GM12801 (cell line): ENCODE measurements around the gene FIBP.

Experiments
- TF ChIP-seq, protein P1 (sequence below): IDR thresholded peaks from one replicate; pipeline ENCODE4 v1.5.1; 2011; ENCODE audit warnings: control low read depth; ENCODE audit not compliant: insufficient read length; ENCODE audit errors: extremely low read depth

FIBP gene

DNA sequence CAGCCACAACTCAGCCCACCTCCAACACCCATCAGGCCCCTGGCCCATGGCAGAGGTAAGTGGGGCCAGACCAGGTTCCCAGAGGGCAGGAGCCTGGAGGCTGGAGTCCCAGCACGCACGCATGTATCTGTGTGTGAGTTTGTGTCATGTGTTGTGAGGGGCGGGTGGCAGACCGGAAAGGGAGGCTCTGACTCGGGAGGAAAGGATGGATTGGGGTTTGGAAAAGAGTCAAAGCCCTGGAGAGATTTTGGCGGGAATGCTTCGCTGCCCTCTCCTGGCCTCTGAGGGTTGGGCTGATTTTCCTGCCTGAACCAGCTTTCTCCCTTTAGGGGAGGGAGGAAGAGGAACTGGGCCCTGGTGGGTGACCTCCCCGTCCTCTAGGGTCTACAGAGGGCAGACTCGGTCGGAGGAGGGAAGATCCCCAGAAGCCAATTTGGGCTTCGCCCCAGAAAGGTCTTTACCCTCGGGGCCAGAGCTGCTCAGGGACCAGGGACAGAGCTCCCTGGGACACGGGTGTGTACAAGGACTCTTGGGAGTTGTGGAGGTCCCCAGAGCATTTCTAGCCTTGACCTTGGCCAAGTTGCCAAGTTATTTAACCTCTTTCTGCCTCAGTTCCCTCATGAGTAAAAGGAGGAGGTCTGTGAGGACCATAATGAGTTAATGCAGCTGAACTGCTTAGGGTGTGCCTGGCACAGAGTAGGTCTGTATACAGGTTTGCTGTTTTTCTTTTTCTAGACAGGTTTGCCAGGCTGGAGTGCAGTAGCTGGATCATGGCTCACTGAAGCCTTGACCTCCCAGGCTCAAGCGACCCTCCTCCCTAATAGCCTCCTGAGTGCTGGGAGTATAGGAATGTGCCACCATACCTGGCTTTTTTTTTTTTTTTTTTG is 23.7 kb upstream of the FIBP start:
- TF ChIP-seq, protein P1, sequence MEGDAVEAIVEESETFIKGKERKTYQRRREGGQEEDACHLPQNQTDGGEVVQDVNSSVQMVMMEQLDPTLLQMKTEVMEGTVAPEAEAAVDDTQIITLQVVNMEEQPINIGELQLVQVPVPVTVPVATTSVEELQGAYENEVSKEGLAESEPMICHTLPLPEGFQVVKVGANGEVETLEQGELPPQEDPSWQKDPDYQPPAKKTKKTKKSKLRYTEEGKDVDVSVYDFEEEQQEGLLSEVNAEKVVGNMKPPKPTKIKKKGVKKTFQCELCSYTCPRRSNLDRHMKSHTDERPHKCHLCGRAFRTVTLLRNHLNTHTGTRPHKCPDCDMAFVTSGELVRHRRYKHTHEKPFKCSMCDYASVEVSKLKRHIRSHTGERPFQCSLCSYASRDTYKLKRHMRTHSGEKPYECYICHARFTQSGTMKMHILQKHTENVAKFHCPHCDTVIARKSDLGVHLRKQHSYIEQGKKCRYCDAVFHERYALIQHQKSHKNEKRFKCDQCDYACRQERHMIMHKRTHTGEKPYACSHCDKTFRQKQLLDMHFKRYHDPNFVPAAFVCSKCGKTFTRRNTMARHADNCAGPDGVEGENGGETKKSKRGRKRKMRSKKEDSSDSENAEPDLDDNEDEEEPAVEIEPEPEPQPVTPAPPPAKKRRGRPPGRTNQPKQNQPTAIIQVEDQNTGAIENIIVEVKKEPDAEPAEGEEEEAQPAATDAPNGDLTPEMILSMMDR, result no peak

DNA sequence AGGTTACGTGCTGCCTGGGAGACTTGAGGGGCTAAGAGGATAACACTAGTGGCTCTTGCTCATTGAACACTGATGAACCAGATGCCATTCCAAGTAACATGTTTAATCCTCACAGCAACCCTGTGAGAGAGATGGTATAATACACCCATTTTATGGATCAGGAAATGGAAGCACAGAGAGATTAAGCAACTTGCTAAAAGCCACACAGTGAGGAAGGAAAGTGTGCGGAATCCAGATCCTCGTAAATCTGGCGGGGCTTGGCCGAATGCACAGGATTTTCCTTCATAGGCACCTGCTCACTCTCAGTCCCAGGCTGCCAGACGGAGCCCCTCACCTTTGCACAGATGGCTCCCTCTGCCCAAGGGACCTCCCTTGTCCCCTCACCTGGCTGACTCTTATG is 19.6 kb upstream of the FIBP start:
- TF ChIP-seq, protein P1, result no peak

DNA sequence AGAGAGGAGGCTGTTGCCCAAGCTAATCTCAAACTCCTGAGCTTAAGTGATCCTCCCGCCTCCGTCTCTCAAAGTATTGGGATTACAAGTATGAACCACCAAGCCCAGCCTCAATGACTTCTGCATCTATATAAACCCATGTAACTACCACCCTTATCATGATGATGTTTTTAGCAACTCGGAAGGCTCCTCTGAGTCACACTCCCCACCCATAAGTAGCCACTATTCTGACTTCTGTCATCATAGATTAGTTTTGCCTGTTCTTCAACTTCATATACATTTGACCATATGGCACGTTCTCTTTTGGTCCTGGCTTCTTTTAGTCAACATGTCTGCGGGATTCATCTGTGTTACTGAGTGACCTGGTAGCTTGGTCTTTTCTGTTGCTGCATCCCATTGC is 18.3 kb upstream of the FIBP start:
- TF ChIP-seq, protein P1, result no peak

DNA sequence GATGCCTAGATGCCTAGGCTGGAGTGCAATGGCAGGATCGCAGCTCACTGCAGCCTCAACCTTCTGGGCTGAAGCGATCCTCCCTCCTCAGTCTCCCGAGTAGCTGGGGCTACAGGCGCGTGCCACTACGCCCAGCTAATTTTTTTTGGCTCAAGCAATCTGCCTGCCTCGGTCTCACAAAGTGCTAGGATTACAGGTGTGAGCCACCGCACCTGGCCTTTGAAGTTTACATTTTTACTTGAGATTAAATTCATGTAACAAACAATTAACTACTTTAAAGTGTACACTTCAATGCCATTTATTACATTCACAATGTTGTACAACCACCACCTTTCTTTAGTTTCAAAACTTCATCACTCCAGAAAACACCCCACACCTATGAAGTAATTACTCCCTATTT is 15.4 kb upstream of the FIBP start:
- TF ChIP-seq, protein P1, result no peak

DNA sequence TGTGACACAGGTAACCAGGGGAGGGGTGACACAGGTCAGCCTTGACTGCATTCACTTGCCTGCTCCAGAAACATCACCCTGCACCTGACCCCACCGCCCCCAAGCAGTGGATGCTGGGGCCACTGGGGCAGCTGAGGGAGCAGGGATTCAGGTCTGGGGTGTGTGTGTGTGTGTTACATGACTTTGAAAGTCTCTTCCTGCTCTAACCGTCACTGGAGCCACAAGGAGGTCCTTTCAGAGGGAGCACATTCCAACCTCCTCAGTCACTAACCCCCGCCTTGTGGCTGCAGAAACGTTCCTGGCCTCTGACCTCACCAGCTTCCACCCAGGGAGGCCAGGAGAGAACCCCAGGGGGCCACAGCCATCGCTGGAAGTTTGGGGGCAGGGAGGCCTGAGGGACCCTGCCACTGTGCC is 14.8 kb upstream of the FIBP start:
- TF ChIP-seq, protein P1, result no peak

DNA sequence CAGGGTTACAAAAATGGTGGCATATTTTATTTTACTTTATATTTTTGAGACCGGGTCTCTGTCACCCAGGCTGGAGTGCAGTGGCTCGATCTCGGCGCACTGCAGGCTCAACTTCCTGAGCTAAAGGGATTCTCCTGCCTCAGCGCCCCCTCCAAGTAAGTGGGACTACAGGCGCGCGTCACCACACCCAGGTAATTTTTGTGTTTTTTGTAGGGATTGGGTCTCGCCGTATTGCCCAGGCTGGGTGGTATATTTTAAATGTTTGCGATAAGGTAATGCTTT is 12.6 kb upstream of the FIBP start:
- TF ChIP-seq, protein P1, result no peak

DNA sequence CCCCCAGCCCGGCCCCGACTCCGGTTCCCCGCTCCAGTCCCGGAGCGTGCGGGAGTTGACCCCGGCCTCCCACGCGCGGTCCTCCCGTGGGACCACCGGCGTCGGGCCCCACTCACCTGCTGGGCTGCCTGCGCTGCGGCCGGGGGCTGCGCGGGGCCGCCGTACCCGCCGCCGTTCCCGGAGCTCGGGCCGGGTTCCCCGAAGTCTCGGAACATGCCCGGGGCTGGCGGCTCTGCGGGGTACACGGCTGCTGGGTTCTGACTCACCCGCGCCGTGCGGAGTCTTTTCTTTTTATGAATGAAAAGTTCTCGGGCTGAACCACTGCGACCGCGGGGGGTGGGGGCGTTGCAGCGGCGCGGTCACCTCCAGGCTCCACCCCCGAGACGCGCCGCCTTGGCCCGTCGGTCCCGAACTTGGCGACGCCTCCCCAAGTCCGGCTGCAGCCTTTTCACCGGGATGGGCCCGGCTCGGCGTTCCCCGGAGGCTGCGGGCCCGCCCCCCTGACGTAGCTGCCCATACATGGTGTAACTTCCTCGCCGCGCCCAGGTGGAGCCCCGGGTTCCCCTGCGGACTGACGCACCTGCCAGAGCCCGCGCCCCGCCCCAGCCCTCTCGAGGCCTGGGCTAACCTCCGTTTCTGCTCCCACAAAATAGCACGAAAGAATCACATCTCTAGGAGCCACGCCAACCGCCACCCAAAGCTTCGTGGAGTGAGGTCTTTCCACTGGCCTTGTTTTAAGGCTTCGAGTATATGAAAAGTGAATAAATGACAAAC is 12.0 kb upstream of the FIBP start, which contains the start of gene FOSL1:
TSS of gene FOSL1 (minus strand) at position 264 of the 774 bp plus-strand sequence. CDS start at position 215, 49 bp downstream.
- TF ChIP-seq, protein P1, result no peak
